GM18858 (cell line): ENCODE data around the gene CPT1B.

Experiments
- ATAC-seq: cut with Tn5 transposase; IDR thresholded peaks from one replicate; pipeline ENCODE4 v1.9.1; 2021; ENCODE audit not compliant: unreplicated experiment

Gene CPT1B

DNA sequence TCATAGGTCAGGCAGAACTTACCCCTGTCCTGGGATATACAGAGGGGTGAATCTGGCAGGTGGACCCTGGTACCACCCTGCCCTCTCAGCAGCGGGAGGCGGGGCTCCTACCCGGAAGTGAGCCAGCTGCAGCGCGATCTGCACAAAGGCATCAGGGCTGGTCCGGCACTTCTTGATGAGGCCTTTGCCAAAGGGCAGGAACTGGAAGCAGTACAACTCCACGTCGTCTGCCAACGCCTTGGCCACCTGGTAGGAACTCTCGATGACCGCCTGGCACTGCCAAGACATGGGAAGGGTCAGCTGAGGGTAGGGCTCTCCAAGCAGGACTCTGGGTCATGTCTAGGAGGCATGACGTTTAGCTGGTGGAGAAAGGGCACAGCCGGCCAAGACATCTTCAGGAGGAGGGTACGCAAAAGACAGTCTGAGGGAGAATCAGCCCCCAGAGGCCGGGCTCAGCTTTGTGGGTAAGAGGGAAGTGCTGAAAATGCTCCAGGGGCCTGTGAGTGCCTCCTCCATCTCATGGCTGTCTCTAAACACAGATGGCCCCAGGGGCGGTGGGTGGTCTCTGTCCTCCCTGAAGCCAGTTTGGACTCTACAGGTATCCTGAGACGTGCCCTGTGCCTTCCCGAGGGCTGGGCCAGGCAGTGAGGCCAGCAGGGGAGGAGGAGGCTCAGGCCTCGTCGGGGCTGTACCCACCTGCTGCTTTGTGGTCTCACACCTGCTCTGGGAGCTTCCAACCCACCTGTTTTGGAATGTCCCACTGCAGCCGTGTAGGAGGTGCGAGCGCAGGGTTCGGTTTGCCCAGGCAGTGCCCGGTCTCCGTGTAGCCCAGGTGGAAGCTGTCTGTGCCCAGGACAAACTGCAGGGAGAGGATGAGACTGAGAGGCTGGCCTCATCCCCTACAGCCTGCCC lies 6.7 kb downstream of the CPT1B start:
- no peak for ATAC-seq

DNA sequence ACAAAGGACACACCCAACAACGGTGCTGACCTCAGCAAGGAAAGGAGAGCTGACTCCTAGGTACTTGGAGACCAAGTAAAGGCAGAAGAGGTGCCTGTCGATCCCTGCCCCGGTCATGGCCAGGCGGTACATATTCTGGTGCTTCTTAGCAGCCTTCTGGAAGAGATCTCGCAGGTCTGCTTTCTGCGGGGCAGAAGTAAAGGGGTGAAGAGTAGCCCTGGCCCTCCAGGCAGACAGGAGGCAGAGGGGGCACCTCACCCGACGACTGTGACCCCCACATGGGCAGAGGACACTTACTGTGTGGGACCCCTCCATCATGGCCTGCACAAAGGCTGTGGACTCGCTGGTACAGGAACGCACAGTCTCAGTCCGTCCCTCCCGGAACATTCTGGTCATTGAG lies 7.4 kb downstream of the CPT1B start:
- ATAC-seq: no peak

DNA sequence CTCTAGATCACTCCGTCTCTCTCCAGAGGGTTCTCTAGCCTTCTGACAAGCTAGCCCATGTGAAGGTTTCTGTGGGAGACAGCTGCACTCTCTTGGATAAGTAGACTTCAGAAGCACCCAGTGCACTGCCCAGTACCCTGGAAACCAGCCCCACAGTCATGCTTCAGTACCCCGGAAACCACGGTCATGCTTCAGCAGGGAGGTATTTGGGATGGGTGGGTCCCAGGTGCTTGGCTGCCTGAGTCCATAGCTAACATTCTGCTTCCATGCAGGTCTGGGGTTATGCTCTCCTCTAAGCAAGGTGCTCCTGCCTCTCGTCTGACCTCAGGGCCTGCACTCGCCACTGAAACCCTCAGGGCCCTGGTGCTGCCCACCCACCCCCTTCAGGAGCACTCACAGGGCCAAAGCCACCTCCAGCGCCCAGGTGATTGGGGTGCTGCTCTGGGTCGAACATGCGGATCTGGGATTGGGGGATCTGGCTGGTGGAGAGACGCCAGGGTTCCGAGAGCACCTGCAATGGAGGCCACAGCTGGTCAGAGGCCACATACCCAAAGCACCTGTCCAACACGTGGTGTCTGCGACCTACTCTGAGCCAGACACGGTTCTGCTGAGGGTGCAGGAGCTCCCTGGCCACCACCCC lies 8.2 kb downstream of the CPT1B start:
- ATAC-seq: no peak

DNA sequence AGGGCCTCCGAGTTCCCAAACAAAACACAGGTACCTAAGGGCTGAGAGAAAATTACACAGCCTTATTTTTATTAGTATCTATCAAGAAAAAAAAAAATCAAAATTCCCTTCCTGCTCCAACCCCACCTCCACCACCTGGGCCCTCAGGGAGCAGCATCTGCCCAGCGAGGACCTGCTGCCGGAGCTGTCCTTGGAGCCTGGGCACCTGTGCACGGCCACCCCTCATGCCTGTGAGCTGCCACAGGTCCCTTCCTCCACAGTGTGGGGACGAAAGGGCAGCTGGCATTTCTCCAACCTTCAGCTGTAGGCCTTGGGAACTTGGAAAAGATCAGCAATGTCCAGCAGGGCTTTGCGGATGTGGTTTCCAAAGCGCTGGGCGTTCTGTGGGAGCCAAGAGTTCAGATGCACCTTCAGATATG lies 9.2 kb downstream of the CPT1B start:
- no peak for ATAC-seq

DNA sequence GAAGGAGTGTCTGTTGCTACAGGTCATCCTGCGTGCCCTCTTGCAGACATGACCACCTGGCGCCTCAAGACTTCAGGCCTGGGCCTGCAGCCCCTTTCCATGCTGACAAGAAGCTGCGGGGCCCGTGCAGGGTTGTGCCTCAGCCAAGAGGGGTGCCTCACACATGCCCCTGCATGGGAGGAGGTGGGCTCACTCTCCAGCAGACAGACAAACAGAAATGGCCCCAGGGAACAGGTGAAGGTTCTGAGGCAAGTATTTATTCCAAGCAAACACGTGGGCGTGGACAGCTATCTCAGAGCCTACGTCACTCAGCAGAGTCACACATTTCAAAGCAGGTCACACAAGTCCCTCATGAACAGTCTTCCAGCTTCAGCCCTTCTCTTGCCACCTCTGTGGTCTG lies 9.6 kb downstream of the CPT1B start:
- ATAC-seq: no peak

DNA sequence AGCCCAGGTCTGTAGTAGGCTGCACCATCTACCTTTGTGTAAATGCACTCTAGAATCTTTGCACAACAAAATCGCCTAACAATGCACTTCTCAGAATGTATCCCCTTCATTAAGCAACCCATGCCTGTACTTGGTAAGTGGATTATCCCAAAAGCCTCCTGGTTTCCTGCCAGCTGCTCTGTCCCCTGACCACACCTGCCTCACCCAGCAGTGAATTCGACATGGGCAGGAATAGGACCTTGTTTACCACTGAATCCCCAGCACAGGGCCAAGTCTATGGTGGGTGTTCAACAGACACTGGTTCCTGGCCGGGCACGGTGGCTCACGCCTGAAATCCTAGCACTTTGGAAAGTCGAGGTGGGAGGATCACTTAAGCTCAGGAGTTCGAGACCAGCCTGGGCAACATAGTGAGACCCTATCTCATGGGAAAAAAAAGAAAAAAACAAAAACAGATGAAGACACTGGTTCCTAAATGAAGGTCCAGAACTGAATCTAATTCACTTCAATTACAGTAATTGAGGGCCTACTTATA lies 10.4 kb downstream of the CPT1B start:
- no peak for ATAC-seq

DNA sequence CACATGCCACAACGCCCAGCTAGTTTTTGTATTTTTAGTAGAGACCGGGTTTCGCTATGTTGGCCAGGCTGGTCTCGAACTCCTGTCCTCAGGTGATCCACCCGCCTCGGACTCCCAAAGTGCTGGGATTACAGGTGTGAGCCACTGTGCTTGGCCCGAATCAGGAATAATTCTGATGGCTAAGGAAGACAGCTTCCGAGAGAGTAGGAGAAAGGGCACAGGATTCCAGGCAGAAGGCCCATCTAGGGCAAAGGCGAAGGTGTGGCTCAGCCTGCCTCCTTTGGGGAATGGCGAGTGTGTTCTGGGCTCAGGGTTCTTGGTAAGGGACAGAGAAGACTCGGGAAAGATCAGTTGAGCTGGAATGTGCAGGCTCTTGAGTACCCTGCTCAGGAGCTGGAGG lies 13.9 kb downstream of the CPT1B start:
- no peak for ATAC-seq

DNA sequence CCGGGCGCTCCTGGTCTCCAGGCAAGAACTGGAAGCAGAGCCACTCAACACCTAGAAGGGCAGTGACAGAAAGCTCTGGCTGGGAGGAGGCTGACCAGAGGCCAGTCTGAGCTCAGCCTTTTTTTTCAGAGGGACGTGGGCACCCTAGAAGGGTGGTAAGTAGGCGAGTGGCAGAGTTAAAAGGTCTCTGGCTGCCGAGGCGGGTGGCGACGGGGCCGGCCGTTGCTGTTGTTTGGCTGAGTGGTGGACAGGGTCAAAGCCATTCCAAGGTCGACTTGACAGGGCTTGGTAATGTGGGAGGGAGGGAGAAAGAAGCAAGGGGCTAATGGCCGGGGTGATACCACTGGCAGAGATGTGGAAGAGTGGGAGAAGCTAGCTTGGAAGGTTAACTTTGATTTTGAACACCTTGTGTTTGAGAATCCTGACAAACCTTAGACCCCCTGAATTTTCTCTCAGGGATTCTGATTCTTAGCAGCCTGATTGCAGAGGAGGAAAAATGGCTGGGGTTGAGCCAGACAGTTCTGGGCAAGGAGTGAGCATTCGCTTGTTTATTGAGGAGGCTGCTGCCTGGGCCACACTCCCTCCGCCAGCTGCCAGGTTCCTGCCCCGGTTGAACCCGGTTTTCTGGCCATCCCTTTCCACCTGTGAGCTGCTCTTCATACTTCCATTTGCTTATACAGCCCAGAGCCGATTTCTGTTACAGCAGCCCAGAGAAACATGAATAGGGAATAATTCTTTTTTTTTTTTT lies 14.6 kb downstream of the CPT1B start:
- no peak for ATAC-seq

DNA sequence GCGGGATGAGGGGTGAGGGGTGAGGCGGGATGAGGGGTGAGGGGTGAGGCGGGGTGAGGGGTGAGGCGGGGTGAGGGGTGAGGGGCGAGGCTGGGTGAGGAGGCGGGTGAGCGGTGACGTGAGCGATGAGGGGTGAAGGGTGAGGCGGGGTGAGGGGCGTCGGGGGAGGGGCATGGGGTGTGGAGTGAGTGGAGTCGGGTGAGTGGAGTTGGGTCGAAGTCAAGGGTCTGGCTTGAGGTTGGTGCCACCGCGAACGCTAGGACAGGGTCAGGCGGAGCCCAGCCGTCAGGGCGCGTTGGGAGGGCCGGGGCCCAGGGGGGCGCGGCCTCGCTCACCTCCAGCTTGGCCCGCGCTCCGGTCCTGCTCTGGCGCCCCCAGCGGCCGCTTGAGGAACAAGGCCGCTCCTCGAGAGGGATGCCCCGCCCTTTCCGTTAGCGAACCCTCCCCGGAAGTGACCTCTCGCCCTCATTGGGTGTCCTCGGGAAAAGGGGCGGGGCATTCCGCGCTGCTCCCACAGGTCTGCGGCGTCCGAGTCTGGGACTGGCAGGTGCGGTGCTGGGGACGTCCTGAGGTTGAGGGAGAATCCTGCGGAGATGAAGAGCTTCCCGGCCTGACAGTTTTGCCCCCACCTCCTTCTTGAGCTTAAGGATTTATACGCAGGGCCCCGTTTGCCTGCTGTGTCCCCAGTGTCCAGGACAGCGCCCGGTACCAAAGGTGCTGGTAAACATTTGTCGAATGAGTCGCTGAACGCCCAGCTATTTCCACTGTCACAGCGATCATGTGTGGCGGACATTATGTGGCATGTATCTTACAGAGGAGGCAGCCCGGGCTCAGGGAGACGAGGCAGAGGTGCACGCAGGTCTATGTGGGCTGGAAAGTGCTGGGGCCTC lies 15.5 kb downstream of the CPT1B start, which contains the start of gene SYCE3:
Gene SYCE3, minus strand, starts transcription at position 397 of the 890 bp plus-strand sequence. CDS start 6,514 bp downstream, outside the sequence.
- ATAC-seq: peak; percentile 67

DNA sequence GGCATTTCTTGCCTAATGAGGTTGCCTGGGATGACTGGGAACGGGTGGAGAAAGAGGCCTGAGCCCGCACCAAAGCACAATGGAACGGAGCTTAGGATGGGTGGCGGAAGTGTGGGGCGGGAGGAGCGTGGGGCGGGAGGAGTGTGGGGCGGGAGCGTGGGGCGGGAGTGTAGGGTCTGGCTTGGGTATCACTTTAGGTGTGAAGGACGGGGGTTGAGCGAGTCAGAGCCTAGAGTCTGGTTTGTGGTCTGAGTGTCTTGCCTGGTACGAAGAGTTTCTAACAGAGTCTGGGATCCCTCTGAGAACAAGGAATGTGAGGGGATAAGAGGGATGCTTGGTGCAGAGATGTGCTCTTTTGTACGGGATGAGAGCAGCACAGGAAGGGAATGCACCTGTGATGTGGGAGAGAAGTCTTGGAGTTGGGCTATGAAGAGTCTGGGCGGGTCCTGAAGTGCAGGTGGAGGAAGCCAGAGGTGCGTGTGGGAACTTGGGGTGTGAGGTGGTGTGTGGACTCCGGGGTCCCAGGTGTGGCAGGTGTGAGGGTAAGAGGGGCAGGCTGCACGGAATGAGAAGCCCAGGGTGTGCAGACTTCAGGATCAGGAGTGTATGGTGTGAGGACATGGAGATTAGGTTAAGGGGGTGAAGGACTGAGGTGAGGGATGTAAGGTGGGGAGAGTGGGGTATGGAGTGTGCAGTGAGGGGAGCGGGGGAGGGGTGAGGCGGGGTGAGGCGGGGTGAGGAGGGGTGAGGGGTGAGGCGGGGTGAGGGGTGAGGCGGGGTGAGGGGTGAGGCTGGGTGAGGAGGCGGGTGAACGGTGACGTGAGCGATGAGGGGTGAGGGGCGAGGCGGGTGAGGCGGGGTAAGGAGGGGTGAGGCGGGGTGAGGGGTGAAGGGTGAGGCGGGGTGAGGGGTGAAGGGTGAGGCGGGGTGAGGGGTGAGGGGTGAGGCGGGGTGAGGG lies 16.5 kb downstream of the CPT1B start:
- no peak for ATAC-seq

DNA sequence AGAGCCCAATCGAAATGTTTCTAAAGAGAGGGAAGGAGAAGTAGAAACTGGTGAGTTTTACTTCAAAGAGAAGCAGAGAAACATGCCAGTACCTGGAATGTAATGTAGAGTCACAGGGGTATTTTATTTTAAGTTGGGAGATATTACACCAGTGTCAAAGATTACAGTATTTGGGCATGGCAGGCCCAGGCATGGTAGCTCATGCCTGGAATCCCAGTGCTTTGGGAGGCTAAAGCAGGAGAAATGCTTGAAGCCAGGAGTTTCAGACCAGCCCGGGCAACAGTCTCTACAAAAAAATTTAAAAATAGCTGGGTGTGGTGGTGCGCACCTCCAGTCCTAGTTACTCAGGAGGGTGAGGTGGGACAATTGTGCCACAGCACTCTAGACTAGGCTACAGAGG lies 18.2 kb downstream of the CPT1B start:
- no peak for ATAC-seq

DNA sequence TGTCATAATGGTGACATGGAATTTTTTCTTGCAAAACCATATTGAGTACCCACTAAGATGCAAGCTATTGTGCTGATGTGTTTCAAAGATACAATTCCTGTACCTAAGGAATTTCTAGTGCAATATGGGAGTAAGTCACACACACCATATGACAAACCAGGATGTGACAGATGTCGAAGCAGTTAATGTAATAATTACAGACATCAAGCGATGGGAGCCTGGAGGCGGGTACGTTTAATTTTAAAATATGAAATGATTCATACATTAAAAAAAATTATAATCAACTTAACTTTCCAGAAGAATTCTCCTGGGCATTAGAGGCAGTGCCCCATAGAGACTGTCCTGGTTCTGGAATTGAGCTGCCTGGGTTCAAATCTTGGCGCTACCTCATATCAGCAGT lies 21.5 kb downstream of the CPT1B start:
- no peak for ATAC-seq

DNA sequence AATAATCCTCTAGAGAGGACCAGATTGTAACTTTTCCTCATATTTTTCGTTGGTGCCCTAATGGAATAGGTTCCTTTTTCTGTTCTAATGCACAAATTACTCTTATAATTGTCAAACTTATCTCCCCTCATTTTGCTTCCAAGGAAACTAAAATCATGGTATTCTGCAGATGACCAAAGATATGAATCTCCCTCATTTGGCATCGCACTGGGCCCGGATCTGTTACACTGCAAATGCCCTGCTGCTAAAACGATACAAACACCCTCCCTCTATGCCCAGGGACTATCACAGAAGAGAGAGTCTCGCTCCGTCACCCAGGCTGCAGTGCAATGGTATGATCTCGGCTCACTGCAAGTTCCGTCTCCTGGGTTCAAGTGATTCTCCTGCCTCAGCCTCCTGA lies 24.9 kb downstream of the CPT1B start:
- ATAC-seq: no peak

DNA sequence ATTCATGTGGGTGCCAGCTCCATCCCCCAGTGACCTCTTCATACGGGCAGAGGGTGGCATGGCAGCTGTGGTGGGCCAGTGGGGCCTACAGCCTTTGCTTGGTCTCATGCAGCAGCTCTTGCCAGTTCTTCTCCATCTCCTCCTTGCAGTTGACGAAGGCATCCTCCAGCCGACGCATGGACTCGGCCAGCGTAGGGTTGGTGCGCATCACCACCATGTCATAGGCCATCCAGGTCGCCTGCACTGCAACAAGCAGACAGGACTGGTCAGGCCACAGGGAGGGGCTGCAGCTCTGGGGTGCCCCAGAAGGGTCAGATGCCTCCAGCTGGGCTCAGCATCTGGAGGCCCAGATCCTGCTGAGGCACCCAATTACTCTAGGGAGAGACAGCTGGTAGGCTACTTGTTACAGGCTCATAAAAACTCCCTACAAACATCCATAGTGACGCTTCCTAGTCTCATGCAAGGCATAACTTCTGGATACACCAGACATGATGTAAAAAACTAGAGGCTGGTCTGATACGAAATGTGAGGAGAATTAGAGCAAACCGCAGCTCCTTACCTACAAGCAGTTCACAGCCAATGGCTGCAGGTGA lies 27.0 kb downstream of the CPT1B start:
- ATAC-seq: no peak

DNA sequence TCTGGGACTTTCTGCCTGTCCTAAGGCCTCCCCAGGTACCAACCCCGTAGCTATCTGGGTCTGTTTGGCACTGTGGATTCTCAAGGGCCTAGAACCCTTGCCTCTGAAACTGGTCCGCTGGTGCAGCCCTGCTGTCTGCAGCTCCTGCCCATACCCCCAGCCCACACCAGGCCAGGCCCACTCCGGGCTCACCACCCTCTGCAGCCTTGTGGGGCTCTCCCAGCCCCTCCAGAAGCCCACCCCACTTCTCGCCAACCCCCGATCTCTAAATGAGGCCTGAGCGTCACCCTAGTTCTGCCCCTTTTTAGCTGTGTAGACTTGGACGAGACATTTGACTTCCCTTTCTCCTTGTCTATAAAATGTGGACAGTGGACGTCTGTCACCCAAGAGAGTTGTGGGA lies 27.8 kb downstream of the CPT1B start:
- no peak for ATAC-seq

DNA sequence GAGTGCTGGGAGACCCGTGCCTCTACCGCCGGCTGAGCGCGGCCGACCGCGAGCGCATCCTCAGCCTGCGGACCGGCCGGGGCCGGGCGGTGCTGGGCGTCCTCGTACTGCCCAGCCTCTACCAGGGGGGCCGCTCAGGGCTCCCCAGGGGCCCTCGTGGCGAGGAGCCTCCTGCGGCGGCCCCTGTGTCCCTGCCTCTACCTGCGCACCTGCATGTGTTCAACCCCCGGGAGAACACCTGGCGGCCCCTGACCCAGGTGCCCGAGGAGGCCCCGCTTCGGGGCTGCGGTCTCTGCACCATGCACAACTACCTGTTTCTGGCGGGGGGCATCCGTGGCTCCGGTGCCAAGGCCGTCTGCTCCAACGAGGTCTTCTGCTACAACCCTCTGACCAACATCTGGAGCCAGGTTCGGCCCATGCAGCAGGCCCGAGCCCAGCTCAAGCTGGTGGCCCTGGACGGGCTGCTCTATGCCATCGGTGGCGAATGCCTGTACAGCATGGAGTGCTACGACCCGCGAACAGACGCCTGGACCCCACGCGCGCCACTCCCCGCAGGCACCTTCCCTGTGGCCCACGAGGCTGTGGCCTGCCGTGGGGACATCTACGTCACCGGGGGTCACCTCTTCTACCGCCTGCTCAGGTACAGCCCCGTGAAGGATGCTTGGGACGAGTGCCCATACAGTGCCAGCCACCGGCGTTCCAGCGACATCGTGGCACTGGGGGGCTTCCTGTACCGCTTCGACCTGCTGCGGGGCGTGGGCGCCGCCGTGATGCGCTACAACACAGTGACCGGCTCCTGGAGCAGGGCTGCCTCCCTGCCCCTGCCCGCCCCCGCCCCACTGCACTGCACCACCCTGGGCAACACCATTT lies 29.1 kb downstream of the CPT1B start:
- no peak for ATAC-seq

DNA sequence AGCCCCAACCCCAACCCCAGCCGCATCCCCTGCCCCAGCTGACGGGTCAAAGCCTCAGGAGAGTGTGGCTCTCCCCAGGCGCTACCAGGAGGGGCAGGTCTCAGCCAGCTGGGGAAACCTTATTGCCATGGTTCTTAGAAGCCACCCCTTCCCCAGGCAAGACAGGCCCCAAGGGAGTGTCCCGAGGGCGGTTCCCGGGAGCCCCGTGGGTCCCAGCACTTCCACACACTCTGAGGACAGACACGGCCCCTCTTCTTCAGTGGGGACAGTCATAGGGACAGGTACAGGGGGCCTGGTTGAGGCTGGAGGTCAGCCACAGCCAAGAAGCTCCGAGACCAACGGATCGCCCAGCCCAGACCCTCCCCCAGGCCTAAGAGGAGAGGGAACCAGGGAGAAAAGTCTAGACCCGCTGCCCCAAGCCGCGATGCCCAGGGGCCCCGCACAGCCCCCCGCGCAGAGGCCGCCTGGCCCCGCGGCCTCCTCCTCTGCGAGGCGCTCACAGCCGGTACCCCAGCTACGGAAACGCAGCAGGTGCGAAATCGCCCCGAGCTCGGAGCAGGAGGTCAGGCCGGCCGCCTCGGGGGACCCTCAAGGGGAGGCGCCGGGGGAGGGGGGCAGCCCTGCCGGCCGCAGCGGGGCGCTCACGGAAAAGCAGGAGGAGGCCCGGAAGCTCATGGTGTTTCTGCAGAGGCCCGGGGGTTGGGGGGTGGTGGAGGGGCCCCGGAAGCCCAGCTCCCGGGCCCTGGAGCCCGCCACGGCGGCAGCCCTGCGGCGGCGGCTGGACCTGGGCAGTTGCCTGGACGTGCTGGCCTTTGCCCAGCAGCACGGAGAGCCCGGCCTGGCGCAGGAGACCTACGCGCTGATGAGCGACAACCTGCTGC lies 29.9 kb downstream of the CPT1B start:
- ATAC-seq: no peak
